OCI-LY3 (cell line): ENCODE data around the gene WDR5.

Source experiments
- EZH2phosphoT487 ChIP-seq: fragments of 200-600 bp; shearing (Covaris generic); IDR thresholded peaks from 2 replicates; pipeline ENCODE4 v1.6.1; 2018; ENCODE audit warnings: antibody characterized with exemption, mixed run types, low read depth
- TF ChIP-seq, protein P1 (sequence below): fragments of 200-600, 300-600 bp; sonication (generic); IDR thresholded peaks from 2 replicates; pipeline ENCODE4 v1.5.1; 2014; ENCODE audit warnings: antibody characterized with exemption, low read length, low read depth

GRCh38 chr9:134193912-134194535 is 58.1 kb downstream of the WDR5 start:
- TF ChIP-seq, protein P1, sequence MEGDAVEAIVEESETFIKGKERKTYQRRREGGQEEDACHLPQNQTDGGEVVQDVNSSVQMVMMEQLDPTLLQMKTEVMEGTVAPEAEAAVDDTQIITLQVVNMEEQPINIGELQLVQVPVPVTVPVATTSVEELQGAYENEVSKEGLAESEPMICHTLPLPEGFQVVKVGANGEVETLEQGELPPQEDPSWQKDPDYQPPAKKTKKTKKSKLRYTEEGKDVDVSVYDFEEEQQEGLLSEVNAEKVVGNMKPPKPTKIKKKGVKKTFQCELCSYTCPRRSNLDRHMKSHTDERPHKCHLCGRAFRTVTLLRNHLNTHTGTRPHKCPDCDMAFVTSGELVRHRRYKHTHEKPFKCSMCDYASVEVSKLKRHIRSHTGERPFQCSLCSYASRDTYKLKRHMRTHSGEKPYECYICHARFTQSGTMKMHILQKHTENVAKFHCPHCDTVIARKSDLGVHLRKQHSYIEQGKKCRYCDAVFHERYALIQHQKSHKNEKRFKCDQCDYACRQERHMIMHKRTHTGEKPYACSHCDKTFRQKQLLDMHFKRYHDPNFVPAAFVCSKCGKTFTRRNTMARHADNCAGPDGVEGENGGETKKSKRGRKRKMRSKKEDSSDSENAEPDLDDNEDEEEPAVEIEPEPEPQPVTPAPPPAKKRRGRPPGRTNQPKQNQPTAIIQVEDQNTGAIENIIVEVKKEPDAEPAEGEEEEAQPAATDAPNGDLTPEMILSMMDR, result no peak
- TF ChIP-seq EZH2phosphoT487, result no peak
